DND-41 (cell line): ENCODE measurements around the gene KANSL1.

Experiments used
- EZH2 ChIP-seq: IDR thresholded peaks from 3 replicates; pipeline ENCODE4 v1.6.1; 2012; ENCODE audit warnings: borderline replicate concordance, low read depth, mild to moderate bottlenecking, moderate library complexity, low read length, inconsistent platforms; ENCODE audit not compliant: severe bottlenecking
- TF ChIP-seq, protein P1 (sequence below): IDR thresholded peaks from 2 replicates; pipeline ENCODE4 v1.5.1; 2012; ENCODE audit warnings: borderline replicate concordance, low read length, moderate library complexity, mild to moderate bottlenecking; ENCODE audit not compliant: poor library complexity, severe bottlenecking; ENCODE audit errors: extremely low read depth

DNA sequence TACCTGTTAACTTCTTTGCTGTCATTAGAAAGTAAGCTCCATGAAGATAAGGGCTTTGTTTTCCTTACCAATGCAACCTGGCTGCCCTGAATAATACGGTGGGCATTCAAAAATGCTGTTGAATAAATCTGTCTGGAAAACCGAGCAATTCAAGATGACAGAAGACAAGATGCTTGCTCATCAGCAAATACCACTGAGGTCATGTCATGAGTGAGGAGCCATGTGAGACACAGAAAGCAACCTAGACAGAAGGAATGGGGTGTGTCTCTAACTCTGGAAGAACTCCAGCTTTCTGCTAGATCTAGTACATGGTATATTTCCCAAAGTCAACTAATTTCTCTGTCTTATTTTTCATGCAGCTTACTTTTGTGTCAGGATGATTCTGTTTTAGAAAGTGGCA is 130.0 kb downstream of the KANSL1 start:
- TF ChIP-seq, protein P1, sequence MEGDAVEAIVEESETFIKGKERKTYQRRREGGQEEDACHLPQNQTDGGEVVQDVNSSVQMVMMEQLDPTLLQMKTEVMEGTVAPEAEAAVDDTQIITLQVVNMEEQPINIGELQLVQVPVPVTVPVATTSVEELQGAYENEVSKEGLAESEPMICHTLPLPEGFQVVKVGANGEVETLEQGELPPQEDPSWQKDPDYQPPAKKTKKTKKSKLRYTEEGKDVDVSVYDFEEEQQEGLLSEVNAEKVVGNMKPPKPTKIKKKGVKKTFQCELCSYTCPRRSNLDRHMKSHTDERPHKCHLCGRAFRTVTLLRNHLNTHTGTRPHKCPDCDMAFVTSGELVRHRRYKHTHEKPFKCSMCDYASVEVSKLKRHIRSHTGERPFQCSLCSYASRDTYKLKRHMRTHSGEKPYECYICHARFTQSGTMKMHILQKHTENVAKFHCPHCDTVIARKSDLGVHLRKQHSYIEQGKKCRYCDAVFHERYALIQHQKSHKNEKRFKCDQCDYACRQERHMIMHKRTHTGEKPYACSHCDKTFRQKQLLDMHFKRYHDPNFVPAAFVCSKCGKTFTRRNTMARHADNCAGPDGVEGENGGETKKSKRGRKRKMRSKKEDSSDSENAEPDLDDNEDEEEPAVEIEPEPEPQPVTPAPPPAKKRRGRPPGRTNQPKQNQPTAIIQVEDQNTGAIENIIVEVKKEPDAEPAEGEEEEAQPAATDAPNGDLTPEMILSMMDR, result no peak
- TF ChIP-seq EZH2, result no peak
